HG02852 (cell line): ENCODE data around the gene REPIN1.
A peak's percentile ranks its signal among the peaks of the same experiment; 100 is the strongest.

Experiments
- ATAC-seq: cut with Tn5 transposase; IDR thresholded peaks from one replicate; pipeline ENCODE4 v1.9.1; 2021; ENCODE audit warnings: mild to moderate bottlenecking, moderate library complexity; ENCODE audit not compliant: unreplicated experiment

The REPIN1 gene

GRCh38 chr7:150368096-150368883 is at the start of gene REPIN1:
REPIN1 (plus strand) TSS chr7:150368822; CDS start chr7:150369712, 890 bp downstream.
- ATAC-seq: peak; percentile 54

DNA sequence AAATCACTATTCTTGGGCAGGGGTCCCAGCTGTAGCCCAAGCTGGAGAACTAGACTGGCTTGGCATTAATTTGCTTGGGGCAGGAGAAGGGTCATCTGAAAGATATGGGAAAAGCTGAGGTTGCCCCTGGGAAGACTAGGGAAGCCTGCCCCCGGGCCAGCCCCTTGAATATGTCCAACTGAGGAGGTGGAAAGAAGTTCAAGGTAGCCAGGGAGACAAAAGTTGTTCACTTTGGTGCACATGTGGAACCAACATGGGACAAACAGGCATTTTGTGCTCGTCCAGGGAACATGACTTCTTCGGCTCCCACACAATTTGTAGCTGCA is 46.9 kb upstream of the REPIN1 start:
- ATAC-seq: no peak

DNA sequence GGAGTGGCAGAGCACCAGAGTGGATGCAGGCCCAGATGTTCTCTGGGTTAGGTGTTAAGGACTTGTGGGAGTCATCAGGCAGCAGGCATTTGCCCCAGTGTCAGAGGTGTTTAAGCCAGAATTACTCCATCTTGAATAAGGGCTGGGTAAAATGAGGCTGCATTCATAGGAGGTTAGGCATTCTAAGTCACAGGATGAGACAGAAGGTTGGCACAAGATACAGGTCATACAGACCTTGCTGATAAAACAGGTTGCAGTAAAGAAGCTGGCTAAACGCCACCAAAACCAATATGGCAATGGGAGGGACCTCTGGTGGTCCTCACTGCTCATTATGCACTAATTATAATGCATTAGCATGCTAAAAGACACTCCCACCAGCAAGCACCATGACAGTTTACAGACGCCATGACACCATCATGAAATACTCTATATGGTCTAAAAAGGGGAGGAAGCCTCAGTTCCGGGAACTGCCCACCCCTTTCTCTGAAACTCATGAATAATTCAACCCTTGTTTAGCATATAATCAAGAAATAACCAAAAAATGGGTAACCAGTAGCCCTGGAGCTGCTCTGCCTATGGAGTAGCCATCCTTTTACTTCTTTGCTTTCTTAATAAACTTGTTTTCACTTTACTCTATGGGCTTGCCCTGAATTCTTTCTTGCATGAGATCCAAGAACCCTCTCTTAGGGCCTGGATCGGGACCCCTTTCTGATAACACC is 46.3 kb upstream of the REPIN1 start:
- peak; percentile 24 for ATAC-seq

DNA sequence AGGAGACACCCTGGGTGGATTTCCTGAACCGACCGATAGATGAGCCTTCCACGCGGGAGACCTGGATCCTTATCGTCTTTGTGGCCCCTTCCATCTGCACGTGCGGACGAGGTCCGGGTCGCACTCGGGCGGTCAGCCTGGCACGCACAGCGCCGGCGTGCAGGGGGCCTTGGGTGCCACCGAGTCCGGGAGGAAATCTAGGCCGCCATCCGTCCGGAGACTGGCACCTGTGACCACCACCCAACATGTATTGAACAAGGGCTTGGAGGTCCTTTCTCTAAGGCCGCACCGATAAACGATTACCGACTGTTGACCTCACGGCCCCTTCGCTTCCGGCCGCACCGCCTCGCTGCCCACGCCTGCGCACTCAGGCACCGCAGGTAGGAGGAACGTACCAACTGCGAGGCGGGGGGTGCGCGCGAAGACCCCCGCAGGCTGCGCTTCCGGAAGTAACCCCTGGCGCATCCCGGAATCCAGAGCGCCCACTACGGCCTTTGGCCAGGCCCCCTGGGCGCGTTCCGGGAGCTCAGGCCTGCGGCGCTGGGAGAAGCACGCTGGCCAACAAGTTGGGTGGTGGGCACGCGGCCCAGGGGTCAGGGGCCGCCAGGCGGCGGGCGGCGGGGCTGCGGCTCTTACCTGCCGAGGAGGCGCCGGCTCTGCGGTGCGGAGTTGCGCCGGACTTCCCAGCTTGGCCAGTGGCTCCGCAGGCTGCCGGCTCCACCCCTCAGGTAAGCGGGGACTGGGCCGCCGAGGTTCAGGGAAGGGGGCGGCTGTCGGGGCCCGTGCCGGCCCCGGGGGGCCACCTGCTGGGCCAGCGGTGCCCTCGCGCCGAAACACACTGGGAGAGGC is 45.6 kb upstream of the REPIN1 start, which contains the start of the genes ACTR3C and LRRC61:
Gene ACTR3C (minus strand): TSS at position 713 of the 849 bp plus-strand sequence. CDS start 28,249 bp downstream, outside the sequence.
Gene LRRC61 (plus strand): TSS at position 523 of the 849 bp plus-strand sequence. CDS start 13,507 bp downstream, outside the sequence.
- ATAC-seq: peak; percentile 59

GRCh38 chr7:150323682-150324372 is 44.8 kb upstream of the REPIN1 start:
- ATAC-seq: peak; percentile 21

DNA sequence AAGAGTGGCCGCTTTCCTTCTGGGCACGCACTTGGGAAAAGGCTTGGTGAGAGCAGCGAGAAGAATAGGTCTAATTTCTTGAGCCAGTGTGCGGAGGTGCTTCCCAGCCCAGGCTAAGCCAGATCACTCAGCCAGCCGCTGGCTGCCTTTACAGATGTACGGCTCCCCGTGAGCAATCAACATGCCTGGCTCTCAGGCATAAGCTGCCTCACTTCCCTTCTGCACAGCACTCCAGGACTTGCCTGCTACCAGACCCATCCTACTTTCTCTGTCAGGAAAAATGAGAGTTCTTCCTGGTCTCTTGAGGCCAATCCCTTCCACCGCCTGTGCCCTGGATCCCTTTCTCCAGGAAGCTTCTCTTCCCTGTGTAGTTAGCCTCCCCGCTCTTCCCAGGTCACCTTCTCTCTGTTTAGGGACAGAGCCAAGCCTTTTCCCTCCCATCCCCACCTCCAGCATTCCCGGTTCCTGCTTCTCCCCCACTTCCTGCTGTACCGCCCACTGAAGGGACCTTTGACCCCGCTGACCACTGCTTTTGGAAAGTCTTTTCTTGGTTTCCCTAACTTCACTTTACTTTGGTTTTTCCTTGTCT is 44.2 kb upstream of the REPIN1 start:
- ATAC-seq: no peak

- ATAC-seq: no peak
Measured at GRCh38 chr7:150325110-150325611, 43.5 kb upstream of the REPIN1 start.

DNA sequence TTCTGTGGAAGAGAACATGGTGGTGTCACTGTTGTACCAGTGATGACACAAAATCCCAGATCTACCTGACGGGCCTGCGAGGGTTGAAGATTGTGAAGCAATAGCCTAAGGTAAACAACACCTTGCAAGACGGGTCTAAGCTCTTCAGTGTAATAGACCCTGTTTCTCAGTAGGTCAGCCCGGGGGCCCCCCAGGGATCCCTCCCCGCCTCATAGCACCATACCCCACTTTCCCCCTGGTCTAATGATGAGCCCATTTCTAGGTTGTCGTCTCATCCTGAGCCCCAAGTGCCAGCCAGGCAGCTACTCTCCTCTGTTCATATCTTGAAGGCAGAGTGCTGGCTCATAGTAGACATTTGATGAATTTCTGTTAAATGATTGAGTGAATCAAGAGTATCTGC is 42.7 kb upstream of the REPIN1 start:
- ATAC-seq: no peak

DNA sequence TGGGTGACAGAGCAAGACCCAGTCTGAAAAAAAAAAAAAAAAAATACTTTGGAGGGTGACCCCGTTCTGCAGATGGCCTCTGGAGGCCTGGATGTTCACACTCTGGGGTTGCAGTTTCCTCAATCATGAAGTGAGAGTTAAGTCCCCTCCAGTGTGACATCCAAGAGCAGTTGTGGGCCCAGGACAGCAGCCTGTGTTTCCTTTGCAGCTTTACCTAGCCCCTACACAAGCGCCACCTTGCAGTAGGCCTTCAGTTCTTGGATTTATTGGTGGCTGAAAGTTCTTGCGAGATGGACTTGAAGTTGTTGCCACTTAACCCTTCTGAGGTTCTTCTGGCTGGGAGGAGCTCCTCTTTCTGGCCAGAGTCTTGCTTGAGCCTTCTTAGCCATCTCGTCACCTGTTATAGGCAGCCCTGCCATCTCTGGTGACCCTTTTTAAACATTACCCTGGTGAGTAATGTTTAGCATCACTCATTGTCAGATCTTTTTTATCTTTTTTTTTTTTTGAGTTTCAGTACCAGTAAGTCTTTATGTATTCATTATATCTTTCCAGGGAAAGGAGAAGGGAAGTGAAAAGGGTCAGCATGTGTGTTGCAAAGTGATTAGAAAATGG is 41.9 kb upstream of the REPIN1 start:
- no peak for ATAC-seq

DNA sequence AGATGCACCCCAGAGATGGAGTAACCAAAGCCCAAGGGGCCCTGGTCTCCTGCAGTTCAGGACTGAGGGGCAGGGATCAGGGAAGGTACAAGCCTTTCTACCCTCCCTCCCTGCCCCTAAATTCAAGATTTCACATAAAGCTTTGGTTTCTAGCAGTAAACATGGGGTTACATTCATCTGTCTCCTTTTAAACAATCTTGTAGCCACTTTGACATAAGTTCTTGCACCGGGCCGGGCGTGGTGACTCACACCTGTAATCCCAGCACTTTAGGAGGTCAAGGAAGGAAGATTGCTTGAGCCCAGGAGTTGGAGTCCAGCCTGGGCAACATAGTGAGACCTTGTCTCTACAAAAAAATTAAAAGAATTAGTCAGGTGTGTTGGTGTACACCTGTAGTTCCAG is 41.3 kb upstream of the REPIN1 start:
- no peak for ATAC-seq

GRCh38 chr7:150329331-150330120 is 39.1 kb upstream of the REPIN1 start:
- no peak for ATAC-seq

DNA sequence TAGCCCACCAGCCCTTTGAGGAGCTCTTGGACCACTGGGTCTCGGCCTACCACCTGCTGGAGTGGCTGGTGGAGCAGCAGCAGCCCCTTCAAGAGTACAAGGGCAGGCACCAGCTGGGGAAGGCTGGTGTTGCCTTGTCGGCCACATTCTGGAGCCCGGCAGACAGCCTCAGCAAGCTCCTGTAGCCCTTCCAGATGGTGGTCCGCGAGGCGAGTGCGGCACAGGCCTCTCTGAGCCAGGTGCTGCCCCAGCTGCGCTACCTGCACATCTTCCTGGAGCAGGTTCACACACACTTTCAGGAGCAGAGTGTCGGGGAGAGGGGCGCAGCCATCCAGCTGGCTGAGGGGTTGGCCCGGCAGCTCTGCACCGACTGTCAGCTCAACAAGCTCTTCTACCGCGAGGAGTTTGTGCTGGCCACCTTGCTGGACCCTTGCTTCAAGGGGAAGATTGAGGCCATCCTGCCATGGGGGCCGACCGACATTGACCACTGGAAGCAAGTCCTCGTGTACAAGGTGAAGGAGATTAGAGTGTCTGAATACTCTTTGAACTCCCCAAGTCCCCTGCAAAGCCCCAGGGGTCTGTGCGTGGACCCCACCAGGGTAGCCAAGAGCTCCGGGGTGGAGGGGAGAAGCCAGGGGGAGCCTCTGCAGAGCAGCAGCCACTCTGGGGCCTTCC is 38.3 kb upstream of the REPIN1 start:
- ATAC-seq: no peak

DNA sequence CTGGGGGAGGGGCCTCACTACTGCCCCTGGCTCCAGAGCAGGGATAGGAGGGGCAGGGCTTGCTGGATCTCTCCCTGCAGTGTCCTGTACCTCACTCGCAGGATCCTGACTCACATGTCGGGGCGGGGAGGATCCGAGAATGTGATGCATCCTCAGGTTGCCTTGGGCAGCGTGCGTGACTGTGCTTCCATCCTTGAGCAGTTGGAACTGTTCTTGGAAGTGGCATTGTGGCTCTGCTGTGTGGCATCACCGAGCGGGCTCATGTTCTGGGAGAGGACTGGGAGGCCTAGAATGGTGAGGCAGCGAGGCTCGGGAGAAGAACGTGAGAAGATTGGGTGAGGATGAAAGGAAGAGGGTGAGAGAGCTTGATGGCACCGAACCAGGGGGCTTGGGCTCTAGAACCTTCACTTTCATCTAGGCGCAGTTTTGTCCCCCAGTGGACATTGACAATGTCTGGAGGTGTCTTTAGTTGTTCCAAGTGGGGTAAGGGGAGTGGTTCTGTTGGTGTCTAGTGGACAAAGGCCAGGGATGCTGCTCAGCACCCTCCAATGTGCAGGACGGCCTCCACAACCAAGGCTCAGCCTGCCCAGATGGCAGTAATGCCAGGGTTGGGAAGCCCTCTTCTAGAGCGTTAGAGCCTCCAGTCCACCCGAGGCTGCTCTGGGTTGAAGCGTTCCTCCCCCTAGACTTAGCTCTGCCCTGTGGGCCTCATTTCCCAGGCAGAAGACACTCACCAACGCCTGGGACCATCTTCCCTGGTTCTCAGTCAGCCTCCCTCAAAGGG is 35.6 kb upstream of the REPIN1 start:
- ATAC-seq: no peak

DNA sequence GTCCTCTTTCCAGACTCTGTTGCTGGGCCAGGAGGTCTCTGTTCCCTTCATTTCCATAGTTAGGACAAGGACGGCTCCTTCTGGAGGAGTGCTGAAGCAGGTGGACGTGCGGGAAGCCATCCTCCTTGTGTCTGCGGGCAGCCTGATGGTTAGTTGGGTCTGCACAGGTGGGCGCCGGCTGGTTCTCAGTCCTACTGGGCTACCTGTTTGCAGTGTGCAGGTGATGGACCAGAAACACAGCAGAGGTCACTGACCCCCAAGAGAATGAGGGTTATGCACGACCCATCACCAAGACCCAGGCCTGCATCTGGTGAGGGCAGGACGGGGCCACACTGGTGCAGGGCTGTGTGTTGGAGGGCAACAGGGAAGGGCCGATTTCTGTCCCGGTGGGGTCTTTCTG is 35.0 kb upstream of the REPIN1 start:
- ATAC-seq: no peak

- no peak for ATAC-seq
Measured at GRCh38 chr7:150334108-150334507, 34.5 kb upstream of the REPIN1 start.

DNA sequence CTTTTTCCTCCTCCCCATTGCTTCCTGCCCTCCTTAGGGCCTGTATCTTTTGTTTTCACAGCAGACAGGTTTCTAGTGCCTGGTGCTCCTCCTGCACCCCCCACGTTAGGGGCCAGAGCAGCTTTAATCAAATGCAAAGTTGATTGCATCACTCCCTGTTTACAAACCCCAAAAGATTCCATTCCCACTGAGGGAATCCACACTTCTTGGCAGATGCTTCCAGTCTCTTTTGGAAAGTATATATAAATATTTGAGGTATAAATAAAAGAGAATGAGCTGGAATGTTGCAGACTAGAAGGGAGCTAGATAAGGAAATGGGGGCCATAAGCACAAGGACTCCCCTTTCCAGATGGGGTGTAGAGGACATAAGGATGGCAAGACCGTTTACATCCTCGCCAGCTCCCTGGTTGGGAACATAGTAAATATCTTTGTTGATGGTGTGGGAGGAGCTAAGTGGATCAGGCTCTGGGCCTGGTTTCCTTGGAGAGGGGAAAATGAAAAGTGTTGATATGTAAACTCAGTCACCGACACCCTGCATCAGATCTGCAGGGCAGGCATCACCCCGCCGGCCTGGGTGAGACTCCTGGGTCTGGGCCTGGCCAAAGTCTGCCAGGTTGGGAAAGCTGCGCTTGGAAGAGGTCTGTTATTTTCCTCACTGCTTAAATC is 33.4 kb upstream of the REPIN1 start:
- no peak for ATAC-seq

GRCh38 chr7:150335774-150336112 is 32.9 kb upstream of the REPIN1 start:
- ATAC-seq: no peak
